ENCODE results near the gene ALB.

ALB gene

DNA sequence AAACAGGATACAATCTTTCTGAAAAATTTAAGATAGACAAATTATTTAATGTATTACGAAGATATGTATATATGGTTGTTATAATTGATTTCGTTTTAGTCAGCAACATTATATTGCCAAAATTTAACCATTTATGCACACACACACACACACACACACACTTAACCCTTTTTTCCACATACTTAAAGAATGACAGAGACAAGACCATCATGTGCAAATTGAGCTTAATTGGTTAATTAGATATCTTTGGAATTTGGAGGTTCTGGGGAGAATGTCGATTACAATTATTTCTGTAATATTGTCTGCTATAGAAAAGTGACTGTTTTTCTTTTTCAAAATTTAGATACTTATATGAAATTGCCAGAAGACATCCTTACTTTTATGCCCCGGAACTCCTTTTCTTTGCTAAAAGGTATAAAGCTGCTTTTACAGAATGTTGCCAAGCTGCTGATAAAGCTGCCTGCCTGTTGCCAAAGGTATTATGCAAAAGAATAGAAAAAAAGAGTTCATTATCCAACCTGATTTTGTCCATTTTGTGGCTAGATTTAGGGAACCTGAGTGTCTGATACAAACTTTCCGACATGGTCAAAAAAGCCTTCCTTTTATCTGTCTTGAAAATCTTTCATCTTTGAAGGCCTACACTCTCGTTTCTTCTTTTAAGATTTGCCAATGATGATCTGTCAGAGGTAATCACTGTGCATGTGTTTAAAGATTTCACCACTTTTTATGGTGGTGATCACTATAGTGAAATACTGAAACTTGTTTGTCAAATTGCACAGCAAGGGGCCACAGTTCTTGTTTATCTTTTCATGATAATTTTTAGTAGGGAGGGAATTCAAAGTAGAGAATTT, 5.2 kb downstream of the ALB start:
- H3K36me3 ChIP-seq (replicated peaks): no peaks in the 10 kb centered on the region
- no peak overlapping the region for H3K27ac ChIP-seq
- in situ Hi-C loops (cut with HindIII; ENCODE audit: low pct_ligation_motif_present, low sequenced_read_pairs): no loop called here

DNA sequence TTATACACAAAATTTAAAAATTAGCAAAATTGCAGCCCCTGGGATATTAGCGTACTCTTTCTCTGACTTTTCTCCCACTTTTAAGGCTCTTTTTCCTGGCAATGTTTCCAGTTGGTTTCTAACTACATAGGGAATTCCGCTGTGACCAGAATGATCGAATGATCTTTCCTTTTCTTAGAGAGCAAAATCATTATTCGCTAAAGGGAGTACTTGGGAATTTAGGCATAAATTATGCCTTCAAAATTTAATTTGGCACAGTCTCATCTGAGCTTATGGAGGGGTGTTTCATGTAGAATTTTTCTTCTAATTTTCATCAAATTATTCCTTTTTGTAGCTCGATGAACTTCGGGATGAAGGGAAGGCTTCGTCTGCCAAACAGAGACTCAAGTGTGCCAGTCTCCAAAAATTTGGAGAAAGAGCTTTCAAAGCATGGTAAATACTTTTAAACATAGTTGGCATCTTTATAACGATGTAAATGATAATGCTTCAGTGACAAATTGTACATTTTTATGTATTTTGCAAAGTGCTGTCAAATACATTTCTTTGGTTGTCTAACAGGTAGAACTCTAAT, 6.0 kb downstream of the ALB start:
- in situ Hi-C loops (cut with HindIII; ENCODE audit: low pct_ligation_motif_present, low sequenced_read_pairs): no loop called here
- Histone ChIP-seq H3K4me3 (ENCODE audit: low read depth, low read length) (no peak overlapping the region), H3K27me3 (replicated peaks) (peaks cover 2% of the 10 kb centered on the region), H3K27ac (no peak overlapping the region), H3K36me3 (replicated peaks) (no peaks in the 10 kb centered on the region)
- no peak for DNase-seq
- TF ChIP-seq CTCF (IDR thresholded peaks at IDR 0.05; ENCODE audit: low read depth, low read length, missing control alignments): no peak

More for the DNA sequence above, 5.2 kb downstream of the ALB start:
- no peak for DNase-seq
- TF ChIP-seq CTCF (IDR thresholded peaks at IDR 0.05; ENCODE audit: low read depth, low read length, missing control alignments): no peak
- Histone ChIP-seq H3K4me3 (ENCODE audit: low read depth, low read length) (no peak overlapping the region), H3K27me3 (replicated peaks) (peaks cover 2% of the 10 kb centered on the region)

- no peaks in the 10 kb centered on the region for H3K36me3 ChIP-seq (replicated peaks)
- TF ChIP-seq CTCF (IDR thresholded peaks at IDR 0.05; ENCODE audit: low read depth, low read length, missing control alignments): no peak
- H3K27ac ChIP-seq: no peak overlapping the region
- in situ Hi-C loops (cut with HindIII; ENCODE audit: low pct_ligation_motif_present, low sequenced_read_pairs): no loop called here
- DNase-seq: no peak
- no peak overlapping the region for H3K4me3 ChIP-seq (ENCODE audit: low read depth, low read length)
- peaks cover 2% of the 10 kb centered on the region for H3K27me3 ChIP-seq (replicated peaks)
Observed at GRCh38 chr4:73410916-73411730, 7.0 kb downstream of the ALB start.

DNA sequence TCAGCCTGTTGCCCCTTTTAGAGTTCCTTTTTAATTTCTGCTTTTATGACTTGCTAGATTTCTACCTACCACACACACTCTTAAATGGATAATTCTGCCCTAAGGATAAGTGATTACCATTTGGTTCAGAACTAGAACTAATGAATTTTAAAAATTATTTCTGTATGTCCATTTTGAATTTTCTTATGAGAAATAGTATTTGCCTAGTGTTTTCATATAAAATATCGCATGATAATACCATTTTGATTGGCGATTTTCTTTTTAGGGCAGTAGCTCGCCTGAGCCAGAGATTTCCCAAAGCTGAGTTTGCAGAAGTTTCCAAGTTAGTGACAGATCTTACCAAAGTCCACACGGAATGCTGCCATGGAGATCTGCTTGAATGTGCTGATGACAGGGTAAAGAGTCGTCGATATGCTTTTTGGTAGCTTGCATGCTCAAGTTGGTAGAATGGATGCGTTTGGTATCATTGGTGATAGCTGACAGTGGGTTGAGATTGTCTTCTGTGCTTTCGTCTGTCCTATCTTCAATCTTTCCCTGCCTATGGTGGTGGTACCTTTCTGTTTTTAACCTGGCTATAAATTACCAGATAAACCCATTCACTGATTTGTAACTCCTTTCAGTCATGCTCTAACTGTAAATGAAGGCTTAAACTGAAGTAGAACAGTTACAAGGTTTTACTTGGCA, 7.8 kb downstream of the ALB start:
- TF ChIP-seq CTCF (IDR thresholded peaks at IDR 0.05; ENCODE audit: low read depth, low read length, missing control alignments): no peak
- H3K4me3 ChIP-seq (ENCODE audit: low read depth, low read length): no peak overlapping the region
- in situ Hi-C loops (cut with HindIII; ENCODE audit: low pct_ligation_motif_present, low sequenced_read_pairs): no loop called here
- no peak overlapping the region for H3K27ac ChIP-seq
- H3K27me3 ChIP-seq (replicated peaks): peaks cover 2% of the 10 kb centered on the region
- DNase-seq: no peak
- H3K36me3 ChIP-seq (replicated peaks): no peaks in the 10 kb centered on the region

DNA sequence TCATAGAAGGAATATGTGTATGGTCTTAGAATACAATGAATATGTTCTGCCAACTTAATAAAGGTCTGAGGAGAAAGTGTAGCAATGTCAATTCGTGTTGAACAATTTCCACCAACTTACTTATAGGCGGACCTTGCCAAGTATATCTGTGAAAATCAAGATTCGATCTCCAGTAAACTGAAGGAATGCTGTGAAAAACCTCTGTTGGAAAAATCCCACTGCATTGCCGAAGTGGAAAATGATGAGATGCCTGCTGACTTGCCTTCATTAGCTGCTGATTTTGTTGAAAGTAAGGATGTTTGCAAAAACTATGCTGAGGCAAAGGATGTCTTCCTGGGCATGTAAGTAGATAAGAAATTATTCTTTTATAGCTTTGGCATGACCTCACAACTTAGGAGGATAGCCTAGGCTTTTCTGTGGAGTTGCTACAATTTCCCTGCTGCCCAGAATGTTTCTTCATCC, 9.2 kb downstream of the ALB start:
- no peak for DNase-seq
- Histone ChIP-seq H3K27ac (no peak overlapping the region), H3K36me3 (replicated peaks) (no peaks in the 10 kb centered on the region), H3K4me3 (ENCODE audit: low read depth, low read length) (no peak overlapping the region), H3K27me3 (replicated peaks) (peaks cover 2% of the 10 kb centered on the region)
- TF ChIP-seq CTCF (IDR thresholded peaks at IDR 0.05; ENCODE audit: low read depth, low read length, missing control alignments): no peak
- in situ Hi-C loops (cut with HindIII; ENCODE audit: low pct_ligation_motif_present, low sequenced_read_pairs): no loop called here
